HS-27A (cell line): Measurements from ENCODE around the gene KCNA4.
"Not testable (repeated sequence)": the region's sequence is repeated elsewhere in the genome, so short reads cannot be mapped to it uniquely, and the experiment has no call there.

Source experiments
- DNase-seq: peaks from one replicate; pipeline ENCODE4 v3.0.0-alpha.2; 2012; ENCODE audit warnings: low read depth, missing footprints

Gene KCNA4

DNA sequence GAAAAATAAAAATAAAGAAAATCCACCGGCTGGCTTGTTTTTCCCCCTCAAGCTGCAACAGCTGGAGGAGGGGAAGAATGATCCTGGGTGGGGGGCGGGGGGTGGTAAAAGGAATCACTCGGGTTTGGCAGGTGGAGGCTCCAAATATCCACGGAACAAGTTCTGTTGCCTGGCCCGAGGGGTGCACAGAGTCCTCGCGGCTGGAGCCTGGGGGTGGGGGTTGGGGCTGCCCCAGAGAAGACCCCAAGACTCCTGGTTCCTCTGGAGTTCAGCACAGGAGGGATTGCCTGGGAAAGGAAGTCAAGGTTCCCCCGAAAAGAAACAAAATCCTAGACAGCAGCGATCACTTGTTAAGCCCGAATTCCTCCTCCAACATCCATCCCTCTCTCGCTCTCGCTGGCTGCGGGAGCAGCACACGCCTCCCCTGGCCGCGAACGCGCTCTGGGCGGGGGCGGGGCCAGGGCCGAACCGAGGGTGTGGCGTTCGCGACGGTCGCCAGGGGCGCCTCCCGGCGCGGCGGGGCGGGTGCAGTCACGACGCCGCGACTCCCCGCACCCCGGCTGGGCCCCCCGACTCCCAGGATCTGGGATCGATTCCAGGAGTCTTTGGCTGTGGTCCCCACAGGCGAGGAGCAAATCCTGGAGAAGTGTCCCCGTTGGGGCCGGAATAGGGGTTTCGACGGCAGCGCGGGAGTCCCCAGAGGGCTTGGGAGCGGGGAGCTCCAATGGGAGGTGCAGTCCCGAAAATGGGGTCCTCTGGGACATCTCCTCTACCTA is at the start of gene KCNA4:
Gene KCNA4, minus strand, starts transcription at position 443 of the 776 bp plus-strand sequence. CDS start 4,352 bp downstream, outside the sequence.
- DNase-seq: no peak

DNA sequence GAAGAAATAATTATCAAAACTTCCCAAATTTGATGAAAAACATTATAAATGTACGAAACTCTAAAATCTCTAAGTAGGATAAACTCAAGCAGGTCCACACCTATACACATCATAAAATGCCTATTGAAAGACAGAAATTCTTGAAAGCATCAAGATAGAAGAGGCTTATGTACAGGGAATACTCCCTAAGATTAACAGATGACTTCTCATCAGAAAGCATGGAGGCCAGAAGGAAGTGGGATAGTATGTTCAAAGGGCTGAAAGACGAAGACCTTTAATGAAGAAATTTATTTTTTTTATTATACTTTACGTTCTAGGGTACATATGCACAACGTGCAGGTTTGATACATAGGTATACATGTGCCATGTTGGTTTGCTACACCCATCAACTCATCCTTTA is 45.3 kb upstream of the KCNA4 start:
- no peak for DNase-seq

DNA sequence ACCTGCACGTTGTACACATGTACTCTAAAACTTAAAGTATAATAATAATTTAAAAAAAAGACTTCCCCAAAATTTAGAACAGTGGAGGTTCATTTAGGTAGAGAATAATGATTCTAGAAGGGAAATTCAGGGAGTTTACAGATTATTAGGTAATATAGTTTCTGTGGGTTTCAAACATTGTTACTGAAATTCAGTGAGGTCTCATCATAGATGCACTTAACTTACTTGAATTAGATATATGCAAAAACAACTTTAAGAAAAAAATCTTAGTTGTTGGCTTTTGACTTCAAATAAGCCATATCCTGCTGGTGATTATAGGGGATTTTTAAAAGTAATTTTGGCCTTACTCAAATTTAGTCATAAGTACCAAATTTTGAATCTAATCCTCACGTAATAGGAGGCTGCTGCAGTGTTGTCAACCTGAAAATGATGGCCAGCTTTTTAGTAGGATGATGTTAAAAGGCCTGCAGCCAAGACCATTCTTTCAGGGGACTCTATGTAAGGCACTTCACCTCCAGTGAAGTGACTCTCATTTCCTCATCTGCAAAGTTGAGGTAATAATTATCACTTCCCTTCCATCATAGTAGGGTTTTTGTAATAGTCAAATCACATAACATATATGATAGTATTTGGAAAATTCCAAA is 42.5 kb upstream of the KCNA4 start:
- no peak for DNase-seq

DNA sequence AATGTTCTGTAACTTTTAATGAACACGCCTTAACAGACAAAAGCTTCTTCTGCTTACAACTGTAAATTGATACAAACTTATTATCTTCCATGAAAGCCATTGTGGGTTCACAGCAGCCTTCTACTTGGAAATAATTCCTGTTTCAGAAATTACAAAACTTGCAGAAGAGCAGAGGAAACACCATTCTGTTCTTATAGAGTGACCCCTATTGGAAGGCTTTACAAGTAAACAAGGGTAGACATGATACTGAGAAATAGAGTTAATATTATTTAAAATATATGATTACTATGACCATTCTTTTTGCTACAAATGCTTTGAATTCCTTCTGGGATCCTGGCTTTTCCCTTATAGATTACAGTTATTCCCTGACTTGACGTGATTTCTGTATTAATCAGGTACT is 32.4 kb upstream of the KCNA4 start:
- DNase-seq: no peak

DNA sequence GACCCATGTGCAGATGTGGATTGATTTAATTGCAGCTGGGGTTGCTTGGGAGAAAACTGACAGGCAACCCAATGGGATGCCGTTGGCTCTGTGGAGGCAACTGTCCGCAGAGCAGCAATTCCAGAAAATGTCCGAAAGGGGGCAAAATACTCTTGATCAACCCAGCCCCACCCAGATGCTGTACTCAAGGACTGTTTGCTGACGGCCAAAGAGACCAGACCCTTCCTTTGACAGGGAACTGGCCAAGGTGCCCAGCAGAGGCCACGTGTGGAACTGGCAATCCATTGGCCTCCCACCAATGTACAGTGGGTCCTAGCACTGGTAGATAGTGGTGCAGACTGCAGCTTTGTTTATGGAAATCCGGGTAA is 29.7 kb upstream of the KCNA4 start:
- DNase-seq: peak; percentile 7

DNA sequence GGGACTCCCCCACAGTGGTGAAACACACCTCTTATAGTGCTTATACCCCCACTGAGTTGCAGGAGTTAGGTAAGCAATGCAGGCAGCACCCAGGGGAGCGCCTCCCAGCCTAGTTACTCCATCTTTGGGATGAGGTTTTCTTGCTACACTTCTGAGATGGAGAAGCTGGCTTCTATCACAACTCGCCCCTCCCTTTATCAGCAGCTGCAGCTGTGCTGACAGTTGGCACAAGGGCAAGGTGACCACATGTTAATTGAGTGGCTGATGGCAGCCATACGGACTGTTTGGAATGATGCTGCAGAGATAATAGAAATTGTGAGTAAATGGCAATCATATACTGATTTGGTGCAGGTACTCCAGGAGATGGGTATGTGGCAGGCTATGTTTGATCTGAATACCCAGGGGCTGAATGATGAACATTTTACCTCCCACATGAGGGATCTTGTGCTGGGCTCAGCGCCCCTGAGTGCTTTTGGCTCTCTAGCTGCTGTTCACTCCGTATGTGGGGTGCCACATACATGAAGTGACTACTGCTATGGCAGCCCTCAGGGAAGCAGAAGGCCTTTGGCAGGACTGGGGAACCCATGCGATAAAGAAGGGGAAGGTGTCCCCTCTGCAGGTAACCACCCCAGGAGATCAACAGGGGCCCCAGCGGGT is 29.2 kb upstream of the KCNA4 start:
- DNase-seq: no peak

DNA sequence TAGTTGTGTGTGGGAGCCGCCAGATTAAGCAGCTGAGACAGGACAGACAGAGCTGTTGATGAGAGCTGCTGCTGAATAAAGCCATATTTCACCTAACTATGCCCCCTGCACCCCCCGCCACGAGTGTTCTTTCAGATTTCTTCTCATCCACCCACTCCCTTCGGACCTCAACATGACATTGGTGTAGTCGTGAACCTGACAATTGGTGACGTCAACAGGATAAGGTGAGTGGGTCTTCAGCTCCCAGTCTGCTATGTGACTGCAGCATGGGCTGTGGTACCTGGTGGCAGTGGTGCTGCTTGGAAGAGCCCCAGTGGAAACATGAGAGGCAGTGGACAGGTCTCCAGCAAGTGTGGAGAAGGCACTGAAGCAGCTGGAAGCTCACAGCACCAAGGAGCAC is 28.3 kb upstream of the KCNA4 start:
- DNase-seq: no peak

DNA sequence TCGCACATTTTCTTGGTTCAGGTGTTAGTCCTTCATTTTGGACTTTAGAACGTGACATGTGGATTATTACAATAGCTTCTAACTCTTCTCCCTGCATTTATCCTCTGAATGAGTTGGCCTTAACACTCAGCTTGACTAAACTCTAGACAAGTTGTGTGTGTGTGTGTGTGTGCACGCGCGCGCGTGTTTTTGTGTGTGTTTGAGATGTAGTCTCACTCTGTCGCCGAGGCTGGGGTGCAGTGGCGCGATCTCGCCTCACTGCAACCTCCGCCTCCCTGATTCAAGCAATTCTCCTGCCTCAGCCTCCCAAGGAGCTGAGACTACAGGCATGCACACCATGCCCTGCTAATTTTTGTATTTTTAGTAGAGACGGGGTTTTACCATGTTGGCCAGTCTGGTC is 24.3 kb upstream of the KCNA4 start:
- no peak for DNase-seq

DNA sequence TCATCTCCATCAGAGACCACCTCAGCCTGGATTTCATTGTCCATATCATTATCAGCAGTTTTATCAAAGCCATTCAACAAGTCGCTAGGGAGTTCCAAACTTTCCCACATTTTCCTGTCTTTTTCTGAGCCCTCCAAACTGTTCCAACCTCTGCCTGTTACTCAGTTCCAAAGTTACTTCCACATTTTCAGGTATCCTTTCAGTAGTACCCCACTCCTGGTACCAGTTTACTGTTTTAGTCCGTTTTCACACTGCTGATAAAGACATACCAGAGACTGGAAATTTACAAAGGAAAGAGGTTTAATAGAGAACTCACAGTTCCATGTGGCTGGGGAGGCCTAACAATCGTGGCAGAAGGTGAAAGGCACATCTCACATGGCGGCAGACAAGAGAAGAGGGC is 17.9 kb upstream of the KCNA4 start:
- DNase-seq: not testable (repeated sequence)

DNA sequence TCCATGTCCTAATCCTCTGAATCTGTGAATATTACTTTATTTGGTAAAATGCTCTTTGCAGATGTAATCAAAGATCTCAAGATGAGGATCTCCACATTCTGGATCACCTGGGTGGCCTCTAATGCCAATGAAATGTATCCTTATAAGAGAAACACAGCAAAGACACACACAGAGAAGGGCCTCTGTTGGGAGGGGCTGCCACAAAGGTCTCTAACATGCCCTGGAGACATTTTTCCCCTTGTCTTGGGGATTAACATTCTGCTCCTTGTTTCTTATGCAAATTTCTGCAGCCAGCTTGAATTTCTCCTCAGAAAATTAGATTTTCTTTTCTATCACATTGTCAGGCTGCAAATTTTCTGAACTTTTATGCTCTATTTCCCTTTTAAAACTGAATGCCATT is 17.3 kb upstream of the KCNA4 start:
- not testable (repeated sequence) for DNase-seq

DNA sequence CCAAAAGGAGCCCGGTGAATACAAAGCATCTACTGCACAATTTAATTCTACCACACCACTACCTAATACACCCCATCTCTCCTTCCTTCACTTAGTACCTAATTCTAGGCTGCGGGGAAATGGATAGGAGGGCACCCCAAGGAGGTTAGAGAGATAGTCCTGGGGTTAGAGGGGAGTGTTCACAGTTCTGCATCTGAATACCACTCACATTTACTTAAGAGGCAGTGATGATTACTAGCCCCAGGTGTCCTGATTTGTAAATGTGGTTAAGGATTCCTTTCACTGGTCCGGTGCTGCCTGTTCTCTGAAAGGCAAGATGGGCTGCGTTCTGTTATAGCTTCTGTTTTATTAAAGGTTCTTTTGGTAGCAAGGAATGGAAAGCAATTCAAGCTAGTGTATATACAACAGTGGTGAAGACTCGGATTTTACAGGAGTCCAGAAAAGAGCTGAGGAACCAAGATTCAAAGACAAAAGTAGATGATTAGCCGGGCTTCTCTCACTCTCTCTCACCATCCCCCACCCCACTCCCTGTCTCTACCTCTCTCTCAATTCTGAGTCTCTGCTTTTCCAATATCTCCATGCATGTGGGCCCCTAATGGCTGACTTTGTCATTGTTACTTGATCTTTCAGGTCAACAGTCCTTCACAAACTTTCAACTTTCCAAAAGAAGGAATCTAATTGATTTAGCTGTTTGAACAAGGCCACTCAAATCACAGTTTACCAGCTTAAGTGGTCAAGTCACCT is 8.7 kb upstream of the KCNA4 start:
- no peak for DNase-seq

DNA sequence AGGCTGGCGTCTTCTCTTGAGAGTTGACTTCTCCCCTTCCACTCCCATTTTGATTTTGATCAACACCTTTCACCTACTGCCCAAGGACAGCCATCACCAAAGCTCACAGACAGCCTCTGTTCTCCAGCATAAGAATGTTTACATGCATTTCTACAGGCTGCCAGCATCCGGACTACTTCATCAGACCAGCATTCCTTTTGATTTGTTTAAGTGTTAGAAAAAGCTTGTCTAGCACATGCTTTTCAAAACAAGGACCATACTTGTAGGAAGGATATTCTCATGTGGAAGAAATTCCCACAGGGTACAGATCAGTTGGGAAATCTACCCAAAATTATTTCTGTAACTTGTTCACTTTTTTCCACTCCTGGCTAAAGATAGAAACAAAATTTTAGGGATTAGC is 6.2 kb upstream of the KCNA4 start:
- no peak for DNase-seq

DNA sequence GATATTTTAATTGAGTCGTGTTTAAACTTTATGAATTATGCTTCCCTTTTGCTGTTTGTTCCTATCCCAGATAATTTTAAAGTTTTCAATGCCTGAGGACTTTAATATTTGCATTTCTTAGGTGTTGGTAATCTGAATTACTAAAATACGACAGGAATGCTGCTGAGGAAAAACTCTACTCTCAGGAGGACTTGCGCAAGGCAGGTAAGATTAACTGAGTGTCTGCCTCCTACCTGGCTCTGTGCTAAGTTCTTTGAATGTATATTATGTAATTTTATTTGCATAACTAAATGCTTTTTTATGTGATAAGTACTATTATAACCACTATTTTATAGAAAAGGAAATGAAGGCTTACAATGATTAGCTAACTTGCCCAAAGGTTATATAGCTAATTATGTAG is 2.7 kb upstream of the KCNA4 start:
- no peak for DNase-seq

DNA sequence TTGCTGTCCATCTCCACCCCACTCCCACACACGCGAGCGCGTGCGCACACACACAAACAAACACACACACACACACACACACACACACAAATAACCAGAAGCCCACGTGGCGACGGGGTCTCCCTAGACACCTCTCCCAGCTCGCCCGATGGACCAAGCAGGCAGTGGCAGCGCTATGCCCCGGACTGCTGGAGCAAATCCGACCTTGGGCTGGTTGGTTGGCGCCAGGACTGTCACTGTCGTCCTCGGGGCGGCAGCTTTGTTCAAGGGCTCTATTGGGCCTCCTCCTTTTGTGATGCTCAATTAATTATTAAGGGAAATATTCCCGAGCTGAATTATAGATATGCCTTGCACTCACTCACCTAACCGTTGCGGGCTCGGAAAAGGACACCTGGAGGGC is 1.7 kb upstream of the KCNA4 start:
- DNase-seq: no peak

DNA sequence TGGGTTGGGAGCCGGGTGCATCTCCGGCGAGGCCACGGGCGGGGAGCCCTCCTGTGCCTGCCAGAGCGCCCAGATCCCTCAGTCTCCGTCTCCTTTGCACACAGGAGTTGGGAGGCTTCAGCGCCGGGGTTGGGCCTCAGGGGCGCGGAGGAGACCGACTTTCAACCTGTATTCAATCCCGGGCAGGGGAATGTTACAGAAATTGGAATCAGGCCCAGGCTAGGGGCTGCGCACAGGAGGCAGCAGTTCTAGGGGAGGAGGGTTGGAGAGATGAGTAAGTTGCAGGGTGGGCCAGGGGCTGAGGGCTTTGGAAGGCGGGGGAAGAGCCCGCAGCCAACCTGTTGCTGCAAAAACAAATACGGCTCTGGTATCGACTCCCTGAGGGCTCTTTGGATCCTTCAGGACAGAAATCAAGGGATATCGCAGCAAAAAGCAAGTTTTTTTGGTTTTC is 640 bp upstream of the KCNA4 start:
- no peak for DNase-seq

DNA sequence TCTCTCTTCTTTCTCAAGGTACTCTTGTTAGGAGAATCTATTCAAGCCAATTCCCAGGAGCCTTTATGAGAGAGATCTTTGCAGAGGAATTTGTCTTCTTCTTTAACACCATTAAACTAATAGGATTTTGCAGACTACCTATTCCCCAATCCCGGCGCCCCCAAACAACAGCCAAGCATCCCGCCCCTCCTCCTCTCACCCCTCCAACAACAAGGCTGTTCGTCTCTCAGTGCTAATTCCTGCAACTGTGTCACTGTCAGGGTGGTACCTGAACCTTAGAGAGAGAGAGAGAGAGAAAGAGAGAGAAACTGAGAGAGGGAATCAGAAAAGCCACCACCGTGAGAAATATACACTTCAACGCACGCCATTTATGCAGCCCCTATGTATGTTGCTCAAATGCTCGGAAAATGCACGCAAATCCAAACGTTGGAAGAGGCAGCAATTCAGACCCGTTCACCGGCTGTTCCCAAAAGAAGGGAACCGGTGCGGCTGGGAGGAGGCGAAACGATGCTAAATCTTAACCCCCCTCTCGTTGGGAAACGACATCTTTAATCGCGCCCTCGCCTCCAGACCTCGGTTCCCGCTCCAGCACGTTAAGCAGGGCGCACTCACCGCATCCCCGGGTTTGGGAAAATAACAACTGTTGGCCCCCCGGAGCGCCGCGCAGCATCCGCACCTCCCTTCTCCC is 961 bp downstream of the KCNA4 start:
- no peak for DNase-seq

DNA sequence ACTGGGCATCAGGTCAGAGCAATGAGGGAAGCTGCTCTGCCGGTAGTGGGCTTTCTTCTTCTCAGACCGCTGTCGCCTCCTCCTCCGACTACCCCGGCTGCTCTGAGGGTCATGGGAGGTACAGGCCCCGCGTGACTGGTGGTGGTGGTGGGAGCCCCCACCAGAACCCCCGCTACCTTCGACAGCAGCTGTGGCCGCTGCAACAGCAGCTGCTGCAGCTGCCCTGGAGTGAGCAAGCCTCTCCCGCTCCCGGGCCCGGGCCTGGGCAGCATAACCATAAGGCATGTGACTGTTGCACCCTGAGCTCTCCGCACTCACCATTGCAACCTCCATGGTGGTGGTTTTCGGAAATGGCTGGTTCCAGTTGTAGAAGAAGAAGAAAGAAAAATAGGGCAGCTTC is 4.5 kb downstream of the KCNA4 start:
- DNase-seq: no peak

DNA sequence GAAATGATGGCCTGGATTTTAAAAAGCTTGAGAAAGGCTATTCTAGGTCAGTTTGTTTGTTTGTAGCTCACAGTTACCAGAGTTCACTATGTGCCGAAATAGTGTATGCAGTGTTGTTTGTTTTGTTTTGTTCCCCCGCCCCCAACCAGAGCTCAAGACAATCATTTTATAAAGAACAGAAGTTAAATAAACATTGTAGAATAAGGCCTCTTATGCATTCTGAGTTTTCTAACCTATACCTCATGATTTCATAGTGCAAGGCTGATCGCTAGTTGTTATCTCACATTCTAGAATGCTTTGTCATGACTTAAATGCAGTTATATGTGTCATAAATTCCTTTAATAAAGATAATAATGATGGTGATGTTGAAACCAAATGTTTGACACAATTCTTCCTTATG is 7.8 kb downstream of the KCNA4 start:
- peak; percentile 26 for DNase-seq

DNA sequence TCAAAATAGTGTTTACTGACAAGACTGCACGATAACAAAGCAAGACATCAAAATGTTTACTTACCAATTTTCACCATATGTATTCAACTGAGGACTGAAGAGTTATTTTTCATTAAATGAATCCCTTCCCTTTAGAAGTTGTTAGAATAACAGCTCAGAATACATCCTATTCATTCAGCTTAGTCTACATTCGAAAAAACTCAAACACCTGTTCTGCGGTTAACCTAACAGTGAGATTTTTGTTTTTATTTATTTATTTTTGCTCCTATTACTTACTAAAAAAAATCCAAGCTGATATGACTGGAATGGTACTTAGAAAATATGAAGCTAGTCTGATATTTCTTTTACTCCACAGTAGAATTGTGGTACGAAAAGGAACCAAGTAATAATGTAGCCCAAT is 10.0 kb downstream of the KCNA4 start:
- DNase-seq: no peak

DNA sequence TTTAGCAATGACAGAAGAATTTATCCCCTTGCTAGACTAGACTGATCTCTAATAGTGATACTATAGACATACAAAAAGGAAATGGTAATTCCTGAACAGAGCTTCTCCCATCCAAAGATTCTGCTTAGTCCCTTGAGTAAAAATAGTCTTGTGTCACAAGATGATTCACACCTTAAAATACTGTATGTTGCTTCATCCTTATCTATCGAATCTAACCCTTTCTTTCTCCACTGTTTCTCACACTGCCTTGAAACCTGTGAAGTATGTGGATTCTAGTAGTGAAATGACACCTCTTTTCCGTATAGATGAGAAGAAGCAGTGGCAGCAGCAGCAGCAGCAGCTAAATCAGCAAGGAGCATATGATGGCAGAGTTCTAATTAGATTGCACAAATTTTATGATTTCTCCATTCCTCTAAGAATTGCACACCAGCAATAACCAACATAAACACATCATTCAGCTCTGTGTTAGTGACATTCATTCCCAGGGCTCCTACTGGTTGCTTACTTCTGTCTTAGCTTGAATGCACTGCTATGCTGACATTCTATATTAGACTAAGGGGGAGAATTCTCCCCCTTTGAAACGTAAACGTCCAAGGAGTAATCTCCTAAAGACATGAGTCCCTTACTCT is 14.6 kb downstream of the KCNA4 start:
- no peak for DNase-seq

DNA sequence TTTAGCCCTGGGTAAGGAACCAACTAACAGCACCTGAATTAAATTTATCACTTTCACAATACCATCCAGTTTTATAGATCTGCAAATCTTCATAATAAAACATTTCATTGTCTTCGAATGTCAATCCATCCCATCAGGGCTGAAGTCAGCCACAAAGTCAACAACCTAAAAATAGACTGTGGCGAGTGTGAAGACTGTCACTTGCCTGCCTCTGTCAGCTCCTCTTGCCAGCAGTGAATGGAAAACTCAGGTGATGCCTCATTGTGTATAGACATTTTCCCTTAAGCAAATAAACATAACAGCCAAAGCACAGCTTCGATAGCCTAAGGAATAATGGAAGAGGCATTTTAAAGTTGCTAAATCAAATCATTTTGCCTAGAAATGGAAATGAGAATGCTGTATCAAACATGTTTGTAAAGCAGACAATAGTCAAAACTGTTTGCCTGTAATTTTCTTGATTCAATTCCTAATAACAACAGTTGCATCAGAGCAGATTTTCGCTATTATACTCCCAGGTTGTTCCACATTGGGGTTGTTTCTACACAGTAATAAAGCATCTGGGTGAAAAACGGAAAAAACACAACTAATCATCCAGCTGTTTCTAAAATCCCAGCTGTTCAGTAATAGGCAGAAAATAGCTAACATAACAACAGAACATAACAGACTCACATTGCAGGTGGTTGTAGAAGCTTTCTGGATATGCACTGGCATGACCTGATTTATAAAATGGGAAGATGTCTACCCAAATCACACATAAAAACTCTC is 15.7 kb downstream of the KCNA4 start:
- DNase-seq: no peak
